Fibroblast of lung (primary cell): ENCODE results near the gene RELA.

Experiments used
- EZH2 ChIP-seq: IDR thresholded peaks from 2 replicates; pipeline ENCODE4 v1.5.1; 2012; ENCODE audit warnings: low read length, control low read depth, mild to moderate bottlenecking; ENCODE audit errors: missing control alignments
- TF ChIP-seq, protein P1 (sequence below), 2 donors: IDR thresholded peaks in 1 of 2; conservative IDR thresholded peaks in 1 of 2; 1 replicate in 1 of 2; 2 replicates in 1 of 2; pipeline ENCODE4 v1.5.1; 2011 to 2012; ENCODE audit warnings: low read length in 2 of 2, control low read depth in 1 of 2, inconsistent platforms in 1 of 2, low read depth in 1 of 2, mild to moderate bottlenecking in 1 of 2

DNA sequence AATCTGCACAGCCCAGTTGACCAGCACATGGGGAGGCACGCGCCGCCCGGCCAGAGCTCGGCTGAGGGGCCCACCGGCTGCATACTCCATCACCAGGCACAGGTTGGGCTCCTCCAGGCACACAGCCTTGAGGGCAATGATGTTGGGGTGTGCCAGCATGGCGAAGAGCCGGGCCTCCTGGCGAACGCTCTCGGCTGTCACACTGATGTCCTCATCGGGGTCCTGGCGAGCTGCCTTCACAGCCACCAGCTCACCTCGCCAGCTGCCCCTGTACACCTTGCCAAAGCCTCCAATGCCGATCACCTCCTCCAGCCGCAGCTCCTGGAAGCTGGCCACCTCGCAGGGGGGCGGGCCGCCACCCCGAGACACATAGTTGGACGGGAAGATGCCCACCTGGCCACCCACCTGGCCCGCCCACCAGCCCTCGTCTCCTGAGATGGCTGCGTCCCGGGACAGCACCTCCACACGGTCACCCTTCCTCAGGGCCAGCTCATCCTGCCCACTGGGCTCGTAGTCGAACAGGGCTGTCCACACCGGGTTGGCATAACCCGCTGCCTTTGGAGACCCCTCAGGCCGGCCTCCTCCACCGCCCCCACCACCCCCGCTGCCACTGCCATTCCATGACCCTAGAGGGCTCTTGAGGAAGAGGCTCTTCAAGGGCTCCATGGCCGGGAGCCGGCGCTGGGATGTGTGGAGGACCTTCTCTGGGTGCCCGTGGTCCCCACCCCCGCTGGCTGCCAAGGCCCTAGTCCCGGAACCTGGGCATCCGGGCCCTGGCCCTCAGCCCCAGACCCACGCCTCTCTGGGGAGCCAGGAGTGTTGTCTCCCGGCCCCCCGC lies 49.4 kb downstream of the RELA start:
- TF ChIP-seq, protein P1, sequence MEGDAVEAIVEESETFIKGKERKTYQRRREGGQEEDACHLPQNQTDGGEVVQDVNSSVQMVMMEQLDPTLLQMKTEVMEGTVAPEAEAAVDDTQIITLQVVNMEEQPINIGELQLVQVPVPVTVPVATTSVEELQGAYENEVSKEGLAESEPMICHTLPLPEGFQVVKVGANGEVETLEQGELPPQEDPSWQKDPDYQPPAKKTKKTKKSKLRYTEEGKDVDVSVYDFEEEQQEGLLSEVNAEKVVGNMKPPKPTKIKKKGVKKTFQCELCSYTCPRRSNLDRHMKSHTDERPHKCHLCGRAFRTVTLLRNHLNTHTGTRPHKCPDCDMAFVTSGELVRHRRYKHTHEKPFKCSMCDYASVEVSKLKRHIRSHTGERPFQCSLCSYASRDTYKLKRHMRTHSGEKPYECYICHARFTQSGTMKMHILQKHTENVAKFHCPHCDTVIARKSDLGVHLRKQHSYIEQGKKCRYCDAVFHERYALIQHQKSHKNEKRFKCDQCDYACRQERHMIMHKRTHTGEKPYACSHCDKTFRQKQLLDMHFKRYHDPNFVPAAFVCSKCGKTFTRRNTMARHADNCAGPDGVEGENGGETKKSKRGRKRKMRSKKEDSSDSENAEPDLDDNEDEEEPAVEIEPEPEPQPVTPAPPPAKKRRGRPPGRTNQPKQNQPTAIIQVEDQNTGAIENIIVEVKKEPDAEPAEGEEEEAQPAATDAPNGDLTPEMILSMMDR (conservative IDR thresholded peaks at IDR 0.05 in 1 of 2, IDR thresholded peaks at IDR 0.05 in 1 of 2; ENCODE audit: low read depth in 1 of 2, low read length in 2 of 2), result no peak
- TF ChIP-seq EZH2, result no peak
